ENCODE measurements around the gene NKAIN2.
"Not testable (repeated sequence)": the region's sequence is repeated elsewhere in the genome, so short reads cannot be mapped to it uniquely, and the experiment has no call there.

The NKAIN2 gene

GRCh38 chr6:124234801-124235200, 431.1 kb downstream of the NKAIN2 start:
- Histone ChIP-seq H2AFZ (ENCODE audit: low read length, unreplicated experiment) (no peak overlapping the region), H3K4me1 (ENCODE audit: control insufficient read depth, insufficient read depth, low read length, unreplicated experiment) (no peaks in the 10 kb centered on the region), H3K79me2 (ENCODE audit: control insufficient read depth, insufficient read depth, low read length, unreplicated experiment) (no peaks in the 10 kb centered on the region), H3K36me3 (ENCODE audit: insufficient read depth, low read length) (no peaks in the 10 kb centered on the region), H3K4me3 (ENCODE audit: low read depth, low read length) (no peak overlapping the region), H3K27ac (ENCODE audit: low read depth, low read length) (no peak overlapping the region), H3K27me3 (ENCODE audit: insufficient read depth, low read length) (no peaks in the 10 kb centered on the region)

- H3K4me1 ChIP-seq (ENCODE audit: control insufficient read depth, insufficient read depth, low read length, unreplicated experiment): no peaks in the 10 kb centered on the region
- H2AFZ ChIP-seq (ENCODE audit: low read length, unreplicated experiment): no peak overlapping the region
- H3K4me3 ChIP-seq (ENCODE audit: low read depth, low read length): no peak overlapping the region
- H3K27me3 ChIP-seq (ENCODE audit: insufficient read depth, low read length): no peaks in the 10 kb centered on the region
- no peaks in the 10 kb centered on the region for H3K79me2 ChIP-seq (ENCODE audit: control insufficient read depth, insufficient read depth, low read length, unreplicated experiment)
- H3K27ac ChIP-seq (ENCODE audit: low read depth, low read length): no peak overlapping the region
- no peaks in the 10 kb centered on the region for H3K36me3 ChIP-seq (ENCODE audit: insufficient read depth, low read length)
Observed at GRCh38 chr6:124237911-124238310, 434.2 kb downstream of the NKAIN2 start.

- H3K4me3 ChIP-seq (ENCODE audit: low read depth, low read length); H3K4me1 ChIP-seq (ENCODE audit: control insufficient read depth, insufficient read depth, low read length, unreplicated experiment); H3K79me2 ChIP-seq (ENCODE audit: control insufficient read depth, insufficient read depth, low read length, unreplicated experiment); H3K36me3 ChIP-seq (ENCODE audit: insufficient read depth, low read length); H3K27ac ChIP-seq (ENCODE audit: low read depth, low read length); H3K27me3 ChIP-seq (ENCODE audit: insufficient read depth, low read length); H2AFZ ChIP-seq (ENCODE audit: low read length, unreplicated experiment): not testable (repeated sequence)
Observed at GRCh38 chr6:124238408-124238807, 434.7 kb downstream of the NKAIN2 start.

GRCh38 chr6:124254941-124255685, 451.4 kb downstream of the NKAIN2 start:
- H3K4me3 ChIP-seq (ENCODE audit: low read depth, low read length): no peak overlapping the region
- H3K36me3 ChIP-seq (ENCODE audit: insufficient read depth, low read length): no peaks in the 10 kb centered on the region
- no peaks in the 10 kb centered on the region for H3K27me3 ChIP-seq (ENCODE audit: insufficient read depth, low read length)
- no peaks in the 10 kb centered on the region for H3K4me1 ChIP-seq (ENCODE audit: control insufficient read depth, insufficient read depth, low read length, unreplicated experiment)
- no peak overlapping the region for H2AFZ ChIP-seq (ENCODE audit: low read length, unreplicated experiment)
- H3K79me2 ChIP-seq (ENCODE audit: control insufficient read depth, insufficient read depth, low read length, unreplicated experiment): no peaks in the 10 kb centered on the region
- H3K27ac ChIP-seq (ENCODE audit: low read depth, low read length): no peak overlapping the region

- Histone ChIP-seq H3K27me3 (ENCODE audit: insufficient read depth, low read length) (no peaks in the 10 kb centered on the region), H3K4me3 (ENCODE audit: low read depth, low read length) (no peak overlapping the region)
Observed at GRCh38 chr6:124260337-124260736, 456.7 kb downstream of the NKAIN2 start.

GRCh38 chr6:124269733-124270132, 466.1 kb downstream of the NKAIN2 start:
- Histone ChIP-seq H2AFZ (ENCODE audit: low read length, unreplicated experiment) (no peak overlapping the region), H3K27me3 (ENCODE audit: insufficient read depth, low read length) (no peaks in the 10 kb centered on the region), H3K4me1 (ENCODE audit: control insufficient read depth, insufficient read depth, low read length, unreplicated experiment) (no peaks in the 10 kb centered on the region), H3K27ac (ENCODE audit: low read depth, low read length) (no peak overlapping the region), H3K36me3 (ENCODE audit: insufficient read depth, low read length) (no peaks in the 10 kb centered on the region), H3K79me2 (ENCODE audit: control insufficient read depth, insufficient read depth, low read length, unreplicated experiment) (no peaks in the 10 kb centered on the region), H3K4me3 (ENCODE audit: low read depth, low read length) (no peak overlapping the region)

More at GRCh38 chr6:124260337-124260736, 456.7 kb downstream of the NKAIN2 start:
- no peak overlapping the region for H3K27ac ChIP-seq (ENCODE audit: low read depth, low read length)
- no peaks in the 10 kb centered on the region for H3K4me1 ChIP-seq (ENCODE audit: control insufficient read depth, insufficient read depth, low read length, unreplicated experiment)
- H3K36me3 ChIP-seq (ENCODE audit: insufficient read depth, low read length): no peaks in the 10 kb centered on the region
- H3K79me2 ChIP-seq (ENCODE audit: control insufficient read depth, insufficient read depth, low read length, unreplicated experiment): no peaks in the 10 kb centered on the region
- H2AFZ ChIP-seq (ENCODE audit: low read length, unreplicated experiment): no peak overlapping the region

GRCh38 chr6:124273701-124274100, 470.0 kb downstream of the NKAIN2 start:
- H3K4me1 ChIP-seq (ENCODE audit: control insufficient read depth, insufficient read depth, low read length, unreplicated experiment): no peaks in the 10 kb centered on the region
- no peak overlapping the region for H2AFZ ChIP-seq (ENCODE audit: low read length, unreplicated experiment)
- H3K4me3 ChIP-seq (ENCODE audit: low read depth, low read length): no peak overlapping the region
- H3K79me2 ChIP-seq (ENCODE audit: control insufficient read depth, insufficient read depth, low read length, unreplicated experiment): no peaks in the 10 kb centered on the region
- H3K27ac ChIP-seq (ENCODE audit: low read depth, low read length): no peak overlapping the region
- no peaks in the 10 kb centered on the region for H3K36me3 ChIP-seq (ENCODE audit: insufficient read depth, low read length)
- no peaks in the 10 kb centered on the region for H3K27me3 ChIP-seq (ENCODE audit: insufficient read depth, low read length)

GRCh38 chr6:124282541-124282940, 478.9 kb downstream of the NKAIN2 start:
- H3K27me3 ChIP-seq (ENCODE audit: insufficient read depth, low read length): no peaks in the 10 kb centered on the region

GRCh38 chr6:124283486-124283885, 479.8 kb downstream of the NKAIN2 start:
- H3K4me1 ChIP-seq (ENCODE audit: control insufficient read depth, insufficient read depth, low read length, unreplicated experiment): no peaks in the 10 kb centered on the region
- H3K27me3 ChIP-seq (ENCODE audit: insufficient read depth, low read length): no peaks in the 10 kb centered on the region
- no peak overlapping the region for H3K4me3 ChIP-seq (ENCODE audit: low read depth, low read length)
- H3K79me2 ChIP-seq (ENCODE audit: control insufficient read depth, insufficient read depth, low read length, unreplicated experiment): no peaks in the 10 kb centered on the region
- no peak overlapping the region for H2AFZ ChIP-seq (ENCODE audit: low read length, unreplicated experiment)
- no peaks in the 10 kb centered on the region for H3K36me3 ChIP-seq (ENCODE audit: insufficient read depth, low read length)
- no peak overlapping the region for H3K27ac ChIP-seq (ENCODE audit: low read depth, low read length)

More at GRCh38 chr6:124282541-124282940, 478.9 kb downstream of the NKAIN2 start:
- Histone ChIP-seq H3K79me2 (ENCODE audit: control insufficient read depth, insufficient read depth, low read length, unreplicated experiment) (no peaks in the 10 kb centered on the region), H2AFZ (ENCODE audit: low read length, unreplicated experiment) (no peak overlapping the region), H3K27ac (ENCODE audit: low read depth, low read length) (no peak overlapping the region), H3K4me1 (ENCODE audit: control insufficient read depth, insufficient read depth, low read length, unreplicated experiment) (no peaks in the 10 kb centered on the region), H3K4me3 (ENCODE audit: low read depth, low read length) (no peak overlapping the region), H3K36me3 (ENCODE audit: insufficient read depth, low read length) (no peaks in the 10 kb centered on the region)

- Histone ChIP-seq H3K27me3 (ENCODE audit: insufficient read depth, low read length) (no peaks in the 10 kb centered on the region), H3K4me1 (ENCODE audit: control insufficient read depth, insufficient read depth, low read length, unreplicated experiment) (no peaks in the 10 kb centered on the region), H3K4me3 (ENCODE audit: low read depth, low read length) (no peak overlapping the region), H3K79me2 (ENCODE audit: control insufficient read depth, insufficient read depth, low read length, unreplicated experiment) (no peaks in the 10 kb centered on the region), H3K36me3 (ENCODE audit: insufficient read depth, low read length) (no peaks in the 10 kb centered on the region), H3K27ac (ENCODE audit: low read depth, low read length) (no peak overlapping the region), H2AFZ (ENCODE audit: low read length, unreplicated experiment) (no peak overlapping the region)
Observed at GRCh38 chr6:124285146-124285545, 481.5 kb downstream of the NKAIN2 start.

- H3K4me1 ChIP-seq (ENCODE audit: control insufficient read depth, insufficient read depth, low read length, unreplicated experiment): no peaks in the 10 kb centered on the region
- no peaks in the 10 kb centered on the region for H3K36me3 ChIP-seq (ENCODE audit: insufficient read depth, low read length)
Observed at GRCh38 chr6:124294574-124295200, 491.0 kb downstream of the NKAIN2 start.

More at GRCh38 chr6:124294574-124295200, 491.0 kb downstream of the NKAIN2 start:
- Histone ChIP-seq H3K4me3 (ENCODE audit: low read depth, low read length) (no peak overlapping the region), H3K27me3 (ENCODE audit: insufficient read depth, low read length) (no peaks in the 10 kb centered on the region), H3K27ac (ENCODE audit: low read depth, low read length) (no peak overlapping the region), H3K79me2 (ENCODE audit: control insufficient read depth, insufficient read depth, low read length, unreplicated experiment) (no peaks in the 10 kb centered on the region), H2AFZ (ENCODE audit: low read length, unreplicated experiment) (no peak overlapping the region)

All from ACC112 (cell line).